ENCODE results near the gene CYBC1. TPM values are rescaled to one million over a fixed set of nuclear protein-coding genes. Genes with fewer than 3 reads are reported as not detected.
"Not testable (repeated sequence)": the region's sequence is repeated elsewhere in the genome, so short reads cannot be mapped to it uniquely, and the experiment has no call there.

CYBC1 gene
- total RNA-seq, 1 donor from 2014 or later = 84.9 TPM

GRCh38 chr17:82480318-82480717, 29.8 kb upstream of the CYBC1 start:
- DNase-seq (ENCODE audit: low spot score) = no peak

GRCh38 chr17:82479602-82480001, 29.1 kb upstream of the CYBC1 start:
- DNase-seq (ENCODE audit: low spot score) = no peak

- DNase-seq (ENCODE audit: low spot score) = no peak
Measured at GRCh38 chr17:82477934-82478333, 27.4 kb upstream of the CYBC1 start.

GRCh38 chr17:82475458-82475857, 24.9 kb upstream of the CYBC1 start:
- no peak for DNase-seq (ENCODE audit: low spot score)

- DNase-seq (ENCODE audit: low spot score) = no peak
Measured at GRCh38 chr17:82474223-82475010, 23.9 kb upstream of the CYBC1 start.

GRCh38 chr17:82470065-82470464, 19.5 kb upstream of the CYBC1 start:
- no peak for DNase-seq (ENCODE audit: low spot score)

- no peak for DNase-seq (ENCODE audit: low spot score)
Measured at GRCh38 chr17:82468692-82469091, 18.1 kb upstream of the CYBC1 start.

GRCh38 chr17:82465023-82465603, 14.6 kb upstream of the CYBC1 start:
- no peak for DNase-seq (ENCODE audit: low spot score)

- no peak for DNase-seq (ENCODE audit: low spot score)
Measured at GRCh38 chr17:82464567-82464929, 14.0 kb upstream of the CYBC1 start.

GRCh38 chr17:82463925-82464566, 13.5 kb upstream of the CYBC1 start:
- DNase-seq (ENCODE audit: low spot score) = no peak

- DNase-seq (ENCODE audit: low spot score) = no peak
Measured at GRCh38 chr17:82463391-82463790, 12.8 kb upstream of the CYBC1 start.

GRCh38 chr17:82461827-82462524, 11.4 kb upstream of the CYBC1 start:
- no peak for DNase-seq (ENCODE audit: low spot score)

GRCh38 chr17:82459936-82460335, 9.4 kb upstream of the CYBC1 start:
- DNase-seq (ENCODE audit: low spot score) = not testable (repeated sequence)

GRCh38 chr17:82458885-82459424, 8.4 kb upstream of the CYBC1 start:
- DNase-seq (ENCODE audit: low spot score) = no peak

GRCh38 chr17:82458179-82458884, 7.8 kb upstream of the CYBC1 start, which contains the start of gene NARF:
Gene NARF (plus strand): TSS chr17:82458741. CDS start chr17:82458804, 63 bp downstream.
- DNase-seq (ENCODE audit: low spot score) = peak; percentile 99

- no peak for DNase-seq (ENCODE audit: low spot score)
Measured at GRCh38 chr17:82457929-82458178, 7.3 kb upstream of the CYBC1 start.

- DNase-seq (ENCODE audit: low spot score) = no peak
Measured at GRCh38 chr17:82457073-82457928, 6.7 kb upstream of the CYBC1 start.

- not testable (repeated sequence) for DNase-seq (ENCODE audit: low spot score)
Measured at GRCh38 chr17:82453706-82454105, 3.2 kb upstream of the CYBC1 start.

GRCh38 chr17:82453151-82453550, 2.6 kb upstream of the CYBC1 start:
- not testable (repeated sequence) for DNase-seq (ENCODE audit: low spot score)

GRCh38 chr17:82452162-82452561, 1.6 kb upstream of the CYBC1 start:
- no peak for DNase-seq (ENCODE audit: low spot score)

All from mesenteric fat pad (tissue), 1 donor.